ENCODE measurements around the gene GSKIP. TPM values are rescaled to one million over a fixed set of nuclear protein-coding genes. Genes with fewer than 3 reads are reported as not detected.
A peak's percentile ranks its signal among the peaks of the same experiment; 100 is the strongest.

Gene GSKIP
- total RNA-seq, 1 experiment from 2014 or later: 43.0 TPM

DNA sequence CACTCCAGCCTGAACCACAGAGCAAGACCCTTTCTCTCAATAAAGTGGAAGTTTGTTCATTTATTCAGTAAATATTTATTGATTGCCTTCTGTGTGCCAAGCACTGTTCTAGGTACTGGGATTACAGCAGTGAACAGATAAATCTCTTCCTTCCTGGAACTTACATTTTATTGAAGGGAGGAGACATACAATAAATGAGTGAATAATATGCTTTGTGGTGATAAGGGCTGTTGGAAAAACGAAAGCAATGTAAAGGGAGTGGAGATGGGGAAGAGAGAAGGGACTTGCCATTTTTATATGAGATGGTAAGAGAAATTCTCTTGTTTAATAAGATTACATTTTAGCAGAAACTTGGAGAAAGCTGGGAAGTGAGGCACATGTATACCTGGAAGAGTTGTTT, 1.6 kb downstream of the GSKIP start (continued):
- no peak for TF ChIP-seq ARID4B (CRISPR knock-in tag; IDR thresholded peaks at IDR 0.05; ENCODE audit: borderline replicate concordance)
- TF ChIP-seq, protein P1, sequence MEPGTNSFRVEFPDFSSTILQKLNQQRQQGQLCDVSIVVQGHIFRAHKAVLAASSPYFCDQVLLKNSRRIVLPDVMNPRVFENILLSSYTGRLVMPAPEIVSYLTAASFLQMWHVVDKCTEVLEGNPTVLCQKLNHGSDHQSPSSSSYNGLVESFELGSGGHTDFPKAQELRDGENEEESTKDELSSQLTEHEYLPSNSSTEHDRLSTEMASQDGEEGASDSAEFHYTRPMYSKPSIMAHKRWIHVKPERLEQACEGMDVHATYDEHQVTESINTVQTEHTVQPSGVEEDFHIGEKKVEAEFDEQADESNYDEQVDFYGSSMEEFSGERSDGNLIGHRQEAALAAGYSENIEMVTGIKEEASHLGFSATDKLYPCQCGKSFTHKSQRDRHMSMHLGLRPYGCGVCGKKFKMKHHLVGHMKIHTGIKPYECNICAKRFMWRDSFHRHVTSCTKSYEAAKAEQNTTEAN (CRISPR knock-in tag; IDR thresholded peaks at IDR 0.05): no peak
- TF ChIP-seq NR3C1 (CRISPR knock-in tag; conservative IDR thresholded peaks at IDR 0.05; ENCODE audit: low read depth): no peak
- no peak for TF ChIP-seq GABPB1 (CRISPR knock-in tag; IDR thresholded peaks at IDR 0.05)
- no peak for TF ChIP-seq ZSCAN18 (CRISPR knock-in tag; IDR thresholded peaks at IDR 0.05)
- TF ChIP-seq CREM (CRISPR knock-in tag; IDR thresholded peaks at IDR 0.05): no peak

DNA sequence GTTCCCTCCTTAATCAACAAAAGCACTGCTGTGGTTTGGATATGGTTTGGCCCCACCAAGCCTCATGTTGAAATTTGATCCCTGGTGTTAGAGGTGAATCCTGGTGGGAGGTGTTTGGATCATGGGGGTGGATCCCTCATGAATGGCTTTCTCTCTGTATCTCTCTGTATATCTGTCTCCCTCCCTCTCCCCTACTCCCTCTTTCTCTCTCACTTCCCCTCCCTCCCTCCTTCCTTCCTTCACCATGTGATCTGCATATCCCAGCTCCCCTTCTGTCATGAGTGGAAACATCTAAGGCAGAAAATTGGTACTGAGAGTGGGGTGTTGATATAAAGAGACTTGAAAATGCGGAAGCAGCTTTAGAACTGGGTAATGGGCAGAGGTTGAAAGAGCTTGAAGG, 5.2 kb downstream of the GSKIP start:
- peak; percentile 35 for ATAC-seq
- POLR2A ChIA-PET: interaction anchor here (0.7 kb wide), 1 partner anchor 1011 kb away, joined by 4 read pairs; no protein-coding TSS in a partner anchor

More for the DNA sequence above, 5.2 kb downstream of the GSKIP start:
- H3K36me3 Mint-ChIP-seq: peaks cover 17% of the 10 kb centered on the region
- no peak for DNase-seq (ENCODE audit: low spot score)
- TF ChIP-seq ZNF416 (CRISPR knock-in tag; IDR thresholded peaks at IDR 0.05) (no peak), HMGA2 (CRISPR knock-in tag; IDR thresholded peaks at IDR 0.05) (no peak), GTF2I (CRISPR knock-in tag; conservative IDR thresholded peaks at IDR 0.05) (no peak), AR (CRISPR knock-in tag; IDR thresholded peaks at IDR 0.05) (no peak), JAZF1 (CRISPR knock-in tag; IDR thresholded peaks at IDR 0.05) (no peak)
- TF ChIP-seq, protein P2, sequence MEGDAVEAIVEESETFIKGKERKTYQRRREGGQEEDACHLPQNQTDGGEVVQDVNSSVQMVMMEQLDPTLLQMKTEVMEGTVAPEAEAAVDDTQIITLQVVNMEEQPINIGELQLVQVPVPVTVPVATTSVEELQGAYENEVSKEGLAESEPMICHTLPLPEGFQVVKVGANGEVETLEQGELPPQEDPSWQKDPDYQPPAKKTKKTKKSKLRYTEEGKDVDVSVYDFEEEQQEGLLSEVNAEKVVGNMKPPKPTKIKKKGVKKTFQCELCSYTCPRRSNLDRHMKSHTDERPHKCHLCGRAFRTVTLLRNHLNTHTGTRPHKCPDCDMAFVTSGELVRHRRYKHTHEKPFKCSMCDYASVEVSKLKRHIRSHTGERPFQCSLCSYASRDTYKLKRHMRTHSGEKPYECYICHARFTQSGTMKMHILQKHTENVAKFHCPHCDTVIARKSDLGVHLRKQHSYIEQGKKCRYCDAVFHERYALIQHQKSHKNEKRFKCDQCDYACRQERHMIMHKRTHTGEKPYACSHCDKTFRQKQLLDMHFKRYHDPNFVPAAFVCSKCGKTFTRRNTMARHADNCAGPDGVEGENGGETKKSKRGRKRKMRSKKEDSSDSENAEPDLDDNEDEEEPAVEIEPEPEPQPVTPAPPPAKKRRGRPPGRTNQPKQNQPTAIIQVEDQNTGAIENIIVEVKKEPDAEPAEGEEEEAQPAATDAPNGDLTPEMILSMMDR (IDR thresholded peaks at IDR 0.05): no peak
- TF ChIP-seq, protein P3, sequence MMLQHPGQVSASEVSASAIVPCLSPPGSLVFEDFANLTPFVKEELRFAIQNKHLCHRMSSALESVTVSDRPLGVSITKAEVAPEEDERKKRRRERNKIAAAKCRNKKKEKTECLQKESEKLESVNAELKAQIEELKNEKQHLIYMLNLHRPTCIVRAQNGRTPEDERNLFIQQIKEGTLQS (CRISPR knock-in tag; conservative IDR thresholded peaks at IDR 0.05): no peak
- TF ChIP-seq, protein P4, sequence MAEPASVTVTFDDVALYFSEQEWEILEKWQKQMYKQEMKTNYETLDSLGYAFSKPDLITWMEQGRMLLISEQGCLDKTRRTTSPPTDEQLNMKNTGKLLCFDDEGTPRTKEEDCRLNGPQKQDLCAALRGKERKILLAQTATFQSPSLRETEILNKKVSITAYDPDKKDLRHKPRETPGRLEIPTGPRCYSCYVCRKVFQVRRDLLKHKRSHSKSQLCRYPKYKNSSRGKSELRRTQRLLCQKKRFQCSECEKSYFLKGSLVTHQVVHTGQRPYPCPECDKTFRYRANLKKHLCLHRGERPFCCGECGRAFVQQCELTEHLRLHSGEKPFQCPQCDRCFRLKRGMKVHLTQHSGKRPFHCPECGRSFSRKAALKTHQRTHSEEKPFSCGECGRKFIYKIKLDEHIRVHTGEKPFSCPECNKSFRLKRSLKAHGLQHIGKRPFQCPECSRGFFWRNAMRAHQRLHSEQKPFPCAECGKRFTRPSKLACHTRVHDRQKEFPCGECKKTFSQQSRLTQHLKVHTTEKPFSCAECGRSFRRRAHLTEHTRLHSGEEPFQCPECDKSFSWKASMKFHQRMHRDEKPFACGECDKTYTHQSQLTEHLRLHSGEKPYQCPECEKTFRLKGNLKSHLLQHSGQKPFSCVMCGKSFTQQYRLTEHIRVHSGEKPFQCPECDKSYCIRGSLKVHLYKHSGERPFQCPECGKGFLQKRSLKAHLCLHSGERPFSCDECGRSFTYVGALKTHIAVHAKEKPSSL (CRISPR knock-in tag; conservative IDR thresholded peaks at IDR 0.05): no peak
- H3K27ac Mint-ChIP-seq: peak overlapping the region; percentile 83
- H3K4me3 Mint-ChIP-seq: no peak overlapping the region; the same call in 1 of the 2 replicates
- CTCF ChIA-PET: no interaction called here
- peaks cover 12% of the 10 kb centered on the region for H3K9me3 Mint-ChIP-seq
- peaks cover 23% of the 10 kb centered on the region for H3K4me1 Mint-ChIP-seq
- no peaks in the 10 kb centered on the region for H3K27me3 Mint-ChIP-seq (ENCODE audit: low read depth)

All from WTC11 (cell line).